Glutamatergic neuron (in vitro differentiated cells): ENCODE results near the gene ITGB4. TPM values are rescaled to one million over a fixed set of nuclear protein-coding genes. Genes with fewer than 3 reads are reported as not detected.

ENCODE experiments used
- DNase-seq: peaks from one replicate; pipeline ENCODE4 v3.0.0; 2022
- H3K27ac Mint-ChIP-seq: one replicate; pipeline ENCODE4 v1.8.0; 2020; ENCODE audit warnings: mild to moderate bottlenecking, mixed read lengths, inconsistent platforms; ENCODE audit not compliant: unreplicated experiment
- H3K27me3 Mint-ChIP-seq: one replicate; pipeline ENCODE4 v1.8.0; 2020; ENCODE audit warnings: mild to moderate bottlenecking, moderate library complexity, mixed read lengths, inconsistent platforms; ENCODE audit not compliant: unreplicated experiment
- H3K36me3 Mint-ChIP-seq: one replicate; pipeline ENCODE4 v1.8.0; 2020; ENCODE audit warnings: mild to moderate bottlenecking, mixed read lengths, inconsistent platforms; ENCODE audit not compliant: unreplicated experiment
- H3K4me1 Mint-ChIP-seq: one replicate; pipeline ENCODE4 v1.8.0; 2020; ENCODE audit warnings: mild to moderate bottlenecking, low read depth, mixed read lengths, inconsistent platforms; ENCODE audit not compliant: unreplicated experiment
- H3K4me3 Mint-ChIP-seq: one replicate; pipeline ENCODE4 v1.8.0; 2020; ENCODE audit warnings: mild to moderate bottlenecking, mixed read lengths, inconsistent platforms; ENCODE audit not compliant: unreplicated experiment
- H3K9me3 Mint-ChIP-seq: one replicate; pipeline ENCODE4 v1.8.0; 2020; ENCODE audit warnings: mild to moderate bottlenecking, moderate library complexity, mixed read lengths, inconsistent platforms; ENCODE audit not compliant: unreplicated experiment
- total RNA-seq: library from RNA; stranded (reverse); fragmentation: NEBNext Ultra II Directional; extraction: Animal tissue kit (Norgen Biotek cat#: 25700); gene quantifications from one replicate; pipeline ENCODE4 v1.2.1, GENCODE V29; 2021; ENCODE audit not compliant: unreplicated experiment
- TF ChIP-seq, protein P1 (sequence below): fragments of 200-600 bp; sonication (generic); IDR thresholded peaks from one replicate; pipeline ENCODE4 v1.5.0; 2021; ENCODE audit not compliant: partially characterized antibody, unreplicated experiment

ITGB4 gene
- total RNA-seq, 1 donor from 2014 or later: not detected

DNA sequence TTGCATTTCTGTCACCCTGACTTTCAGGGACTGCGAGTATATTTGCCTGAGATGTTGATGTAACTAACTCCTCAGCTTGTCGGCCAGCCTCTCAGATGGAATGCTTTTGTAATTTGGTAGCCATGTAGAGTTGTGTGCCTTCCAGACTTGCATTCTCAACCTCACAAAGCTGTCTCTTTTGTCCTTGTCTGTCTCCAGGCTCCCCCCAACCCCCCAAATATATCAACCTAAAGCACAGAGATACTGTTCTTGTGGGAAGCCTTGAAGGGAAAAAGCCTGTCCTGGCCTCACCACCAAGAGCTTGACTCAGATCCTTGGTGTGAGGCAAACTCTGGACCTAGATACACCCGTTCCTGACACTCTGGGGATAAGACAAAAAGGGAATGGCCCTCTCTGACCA is 35.8 kb upstream of the ITGB4 start:
- Mint-ChIP-seq H3K27ac (peak overlapping the region; percentile 15), H3K4me1 (peaks cover 3% of the 10 kb centered on the region), H3K36me3 (no peaks in the 10 kb centered on the region), H3K4me3 (no peak overlapping the region), H3K27me3 (peaks cover 6% of the 10 kb centered on the region), H3K9me3 (no peaks in the 10 kb centered on the region)
- TF ChIP-seq, protein P1, sequence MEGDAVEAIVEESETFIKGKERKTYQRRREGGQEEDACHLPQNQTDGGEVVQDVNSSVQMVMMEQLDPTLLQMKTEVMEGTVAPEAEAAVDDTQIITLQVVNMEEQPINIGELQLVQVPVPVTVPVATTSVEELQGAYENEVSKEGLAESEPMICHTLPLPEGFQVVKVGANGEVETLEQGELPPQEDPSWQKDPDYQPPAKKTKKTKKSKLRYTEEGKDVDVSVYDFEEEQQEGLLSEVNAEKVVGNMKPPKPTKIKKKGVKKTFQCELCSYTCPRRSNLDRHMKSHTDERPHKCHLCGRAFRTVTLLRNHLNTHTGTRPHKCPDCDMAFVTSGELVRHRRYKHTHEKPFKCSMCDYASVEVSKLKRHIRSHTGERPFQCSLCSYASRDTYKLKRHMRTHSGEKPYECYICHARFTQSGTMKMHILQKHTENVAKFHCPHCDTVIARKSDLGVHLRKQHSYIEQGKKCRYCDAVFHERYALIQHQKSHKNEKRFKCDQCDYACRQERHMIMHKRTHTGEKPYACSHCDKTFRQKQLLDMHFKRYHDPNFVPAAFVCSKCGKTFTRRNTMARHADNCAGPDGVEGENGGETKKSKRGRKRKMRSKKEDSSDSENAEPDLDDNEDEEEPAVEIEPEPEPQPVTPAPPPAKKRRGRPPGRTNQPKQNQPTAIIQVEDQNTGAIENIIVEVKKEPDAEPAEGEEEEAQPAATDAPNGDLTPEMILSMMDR: no peak
- DNase-seq: no peak

GRCh38 chr17:75688209-75688825 is 32.9 kb upstream of the ITGB4 start:
- no peak for DNase-seq
- TF ChIP-seq, protein P1: no peak
- Mint-ChIP-seq H3K4me1 (peaks cover 10% of the 10 kb centered on the region), H3K4me3 (no peak overlapping the region), H3K36me3 (no peaks in the 10 kb centered on the region), H3K27ac (no peak overlapping the region), H3K27me3 (peaks cover 6% of the 10 kb centered on the region), H3K9me3 (no peaks in the 10 kb centered on the region)

GRCh38 chr17:75689441-75689873 is 31.8 kb upstream of the ITGB4 start:
- Mint-ChIP-seq H3K27me3 (peaks cover 6% of the 10 kb centered on the region), H3K9me3 (no peaks in the 10 kb centered on the region), H3K4me1 (peaks cover 21% of the 10 kb centered on the region), H3K27ac (no peak overlapping the region), H3K36me3 (no peaks in the 10 kb centered on the region), H3K4me3 (no peak overlapping the region)
- DNase-seq: no peak
- TF ChIP-seq, protein P1: no peak

DNA sequence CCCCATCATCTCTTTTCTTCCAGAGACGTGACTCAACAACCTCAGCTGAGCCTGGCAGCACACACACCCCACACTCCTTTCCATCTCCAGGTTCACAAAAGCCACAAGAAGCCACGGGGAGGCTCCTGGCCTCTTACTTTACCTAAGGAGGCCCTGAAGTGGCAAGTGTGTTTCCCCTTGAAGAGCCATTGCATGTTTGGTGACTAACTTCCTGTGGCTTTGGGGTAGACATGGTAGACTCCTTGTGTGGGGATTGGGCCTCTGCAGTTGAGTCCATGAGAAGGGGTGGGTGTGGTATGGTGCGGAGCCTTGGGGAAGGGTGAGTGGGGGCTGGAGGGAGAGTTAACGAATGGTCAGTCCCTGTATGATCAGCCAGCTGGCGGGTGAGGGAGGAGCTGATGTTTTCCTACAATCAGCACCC is 29.9 kb upstream of the ITGB4 start:
- peaks cover 25% of the 10 kb centered on the region for H3K4me1 Mint-ChIP-seq
- no peaks in the 10 kb centered on the region for H3K36me3 Mint-ChIP-seq
- H3K9me3 Mint-ChIP-seq: no peaks in the 10 kb centered on the region
- no peak overlapping the region for H3K4me3 Mint-ChIP-seq
- TF ChIP-seq, protein P1: no peak
- peaks cover 6% of the 10 kb centered on the region for H3K27me3 Mint-ChIP-seq
- H3K27ac Mint-ChIP-seq: no peak overlapping the region
- DNase-seq: no peak

- Mint-ChIP-seq H3K4me1 (peaks cover 25% of the 10 kb centered on the region), H3K4me3 (no peak overlapping the region), H3K9me3 (no peaks in the 10 kb centered on the region), H3K27me3 (peaks cover 6% of the 10 kb centered on the region), H3K36me3 (no peaks in the 10 kb centered on the region), H3K27ac (no peak overlapping the region)
- TF ChIP-seq, protein P1: no peak
- no peak for DNase-seq
These were observed 29.2 kb upstream of the ITGB4 start for GRCh38 chr17:75691801-75692626.
